K562 (cell line): Measurements from ENCODE around the gene PLXNA2. TPM values are rescaled to one million over a fixed set of nuclear protein-coding genes. Genes with fewer than 3 reads are reported as not detected.

Experiments used
- BACH1 ChIP-seq: fragments of 200-800 bp; sonication (Bioruptor generic); IDR thresholded peaks from 2 replicates; pipeline ENCODE4 v1.6.1; 2016; ENCODE audit warnings: missing genetic modification characterization, missing compliant biosample characterization
- CHD2 ChIP-seq: IDR thresholded peaks from 2 replicates; pipeline ENCODE4 v1.6.1; 2011; ENCODE audit warnings: low read depth, low read length
- ELK1 ChIP-seq: sonication (generic); formaldehyde crosslinking; IDR thresholded peaks from 2 replicates; pipeline ENCODE4 v1.8.1; 2022; ENCODE audit warnings: missing genetic modification reagents
- FOXJ2 ChIP-seq: fragments of 200-800 bp; sonication (Bioruptor generic); IDR thresholded peaks from 2 replicates; pipeline ENCODE4 v1.6.1; 2016; ENCODE audit warnings: missing genetic modification characterization, missing compliant biosample characterization
- MNT ChIP-seq, 2 experiments: fragments of 450-650 bp; conservative IDR thresholded peaks; 2 replicates each; pipeline ENCODE4 v1.6.1; 2017; ENCODE audit warnings: mild to moderate bottlenecking in 2 of 2, moderate library complexity in 2 of 2
- MXD1 ChIP-seq: fragments of 250-450 bp; sonication (Bioruptor Pico); IDR thresholded peaks from 2 replicates; pipeline ENCODE4 v1.8.0; 2021; ENCODE audit warnings: borderline replicate concordance, mild to moderate bottlenecking, moderate library complexity; ENCODE audit not compliant: poor library complexity, severe bottlenecking
- MYNN ChIP-seq, 2 experiments: sonication (generic); formaldehyde crosslinking in 1 of 2; IDR thresholded peaks; 2 replicates each; pipeline versions ENCODE4 v1.5.0 to v1.6.1; 2016 to 2020; ENCODE audit warnings: antibody characterized with exemption in 1 of 2, missing genetic modification reagents in 1 of 2
- NEUROD1 ChIP-seq: fragments of 150-350 bp; IDR thresholded peaks from 2 replicates; pipeline ENCODE4 v1.6.1; 2014; ENCODE audit warnings: borderline replicate concordance, low read length, low read depth; ENCODE audit not compliant: partially characterized antibody
- NR0B1 ChIP-seq: fragments of 450-650 bp; IDR thresholded peaks from one replicate; pipeline ENCODE4 v1.6.1; 2018; ENCODE audit warnings: mild to moderate bottlenecking, moderate library complexity; ENCODE audit not compliant: partially characterized antibody
- PHF21A ChIP-seq: fragments of 450-650 bp; IDR thresholded peaks from 2 replicates; pipeline ENCODE4 v1.6.1; 2017; ENCODE audit warnings: low read depth, borderline replicate concordance
- POLR3A ChIP-seq: IDR thresholded peaks from 2 replicates; pipeline ENCODE4 v1.6.1; 2011; ENCODE audit warnings: borderline replicate concordance, mild to moderate bottlenecking, moderate library complexity; ENCODE audit not compliant: insufficient read length, insufficient read depth; ENCODE audit errors: extremely low read depth
- RBM14 ChIP-seq: fragments of 200-400 bp; formaldehyde crosslinking; IDR thresholded peaks from 2 replicates; pipeline ENCODE4 v1.6.1; 2018; ENCODE audit warnings: low read depth, mild to moderate bottlenecking, low read length, moderate library complexity, borderline replicate concordance; ENCODE audit not compliant: insufficient read depth
- SREBF1 ChIP-seq: fragments of 150-350 bp; IDR thresholded peaks from 2 replicates; pipeline ENCODE4 v1.6.1; 2014; ENCODE audit warnings: antibody characterized with exemption, low read depth, low read length, borderline replicate concordance
- TBL1XR1 ChIP-seq, 2 experiments: IDR thresholded peaks; 2 replicates each; pipeline ENCODE4 v1.6.1; 2012; ENCODE audit warnings: improper control_type of control experiment in 2 of 2, low read length in 2 of 2, mild to moderate bottlenecking in 1 of 2
- TCFL5 ChIP-seq: fragments of 250-450 bp; sonication (Bioruptor Pico); conservative IDR thresholded peaks from 2 replicates; pipeline ENCODE4 v1.6.1; 2021; ENCODE audit warnings: mild to moderate bottlenecking, moderate library complexity, matching md5 sums
- TOE1 ChIP-seq, 2 experiments: fragments of 450-650 bp in 1 of 2; sonication (generic) in 1 of 2; formaldehyde crosslinking in 1 of 2; IDR thresholded peaks; 2 replicates each; pipeline versions ENCODE4 v1.7.1 to v1.8.0; 2016 to 2022; ENCODE audit warnings: borderline replicate concordance in 2 of 2, mild to moderate bottlenecking in 2 of 2, antibody characterized with exemption in 1 of 2, inconsistent platforms in 1 of 2, low read depth in 1 of 2, missing genetic modification reagents in 1 of 2, moderate library complexity in 1 of 2
- TRIM24 ChIP-seq, 2 experiments: fragments of 450-650 bp; IDR thresholded peaks; 2 replicates each; pipeline ENCODE4 v1.6.1; 2016
- ZC3H8 ChIP-seq: fragments of 450-650 bp; IDR thresholded peaks from 2 replicates; pipeline ENCODE4 v1.6.1; 2017
- ZNF445 ChIP-seq: fragments of 250-450 bp; sonication (Bioruptor Pico); IDR thresholded peaks from 2 replicates; pipeline ENCODE4 v1.4.0; 2020; ENCODE audit warnings: low read depth, mild to moderate bottlenecking, moderate library complexity
- ZZZ3 ChIP-seq: fragments of 450-650 bp; IDR thresholded peaks from 2 replicates; pipeline ENCODE4 v1.6.1; 2016; ENCODE audit warnings: antibody characterized with exemption, mild to moderate bottlenecking, moderate library complexity
- polyA plus RNA-seq, 8 experiments: library from polyadenylated mRNA; depleted of rRNA in 4 of 8; stranded (reverse) in 5 of 8; unstranded in 3 of 8; fragments of >200 nt; fragmentation: Nextera tagmentation in 2 of 8; fragmentation: Illumina TruSeq in 1 of 8; extraction: Ambion mirVana in 2 of 8; extraction: Trizol in 1 of 8; gene quantifications; 2 replicates each; pipeline versions ENCODE4 v1.2.1 to v1.2.3, GENCODE V29; 2011 to 2014; ENCODE audit warnings: inconsistent platforms in 1 of 8, missing spikeins in 1 of 8
- total RNA-seq, 7 experiments: library from RNA; depleted of rRNA in 6 of 7; stranded (reverse); fragments of >200 nt in 6 of 7; fragmentation: Illumina TruSeq in 2 of 7; extraction: Trizol in 2 of 7; gene quantifications; 2 replicates each; pipeline versions ENCODE4 v1.2.1 to v1.2.3, GENCODE V29; 2011 to 2021; ENCODE audit warnings: low replicate concordance in 1 of 7

The PLXNA2 gene
- total and polyA plus RNA-seq, 9 of the 15 experiments (the other 6 are each of a cell fraction or from before 2014, with no cell fraction given), result 0.01 to 1.3 (median 0.32) TPM

GRCh38 chr1:208183977-208184911 is 59.9 kb downstream of the PLXNA2 start (continued):
- TF ChIP-seq TBL1XR1 (IDR thresholded peaks at IDR 0.05; ENCODE audit: low read length in 2 of 2), result peak in 1 of 2 experiments; percentile 83; a peak in 2 of 4 replicates
- TF ChIP-seq ZC3H8, result no peak
- TF ChIP-seq BACH1 (tag), result no peak
- no peak for TF ChIP-seq RBM14
- peak; percentile 76 to 85 for TF ChIP-seq TRIM24 (IDR thresholded peaks at IDR 0.05)
- TF ChIP-seq NEUROD1, result peak; percentile 69
- no peak for TF ChIP-seq SREBF1
- TF ChIP-seq TOE1 (IDR thresholded peaks at IDR 0.05; ENCODE audit: borderline replicate concordance), result no peak
- TF ChIP-seq TOE1 (CRISPR knock-in tag; IDR thresholded peaks at IDR 0.05; ENCODE audit: borderline replicate concordance, low read depth), result no peak
- TF ChIP-seq FOXJ2 (tag), result peak; percentile 73; the same call in 1 of the 2 replicates
- TF ChIP-seq PHF21A, result no peak
- no peak for TF ChIP-seq MXD1 (CRISPR knock-in tag)
- no peak for TF ChIP-seq POLR3A
- no peak; a peak in 1 of 4 replicates for TF ChIP-seq MNT (conservative IDR thresholded peaks at IDR 0.05)
- no peak for TF ChIP-seq ZZZ3
- no peak for TF ChIP-seq NR0B1
- TF ChIP-seq CHD2, result no peak
- no peak for TF ChIP-seq TCFL5 (CRISPR knock-in tag)
- TF ChIP-seq MYNN (IDR thresholded peaks at IDR 0.05), result peak; percentile 97
- no peak for TF ChIP-seq MYNN (CRISPR knock-in tag; IDR thresholded peaks at IDR 0.05)
- TF ChIP-seq ELK1 (CRISPR knock-in tag), result no peak
- TF ChIP-seq ZNF445 (CRISPR knock-in tag), result no peak
